ENCODE data around the gene GPC2.

The GPC2 gene

DNA sequence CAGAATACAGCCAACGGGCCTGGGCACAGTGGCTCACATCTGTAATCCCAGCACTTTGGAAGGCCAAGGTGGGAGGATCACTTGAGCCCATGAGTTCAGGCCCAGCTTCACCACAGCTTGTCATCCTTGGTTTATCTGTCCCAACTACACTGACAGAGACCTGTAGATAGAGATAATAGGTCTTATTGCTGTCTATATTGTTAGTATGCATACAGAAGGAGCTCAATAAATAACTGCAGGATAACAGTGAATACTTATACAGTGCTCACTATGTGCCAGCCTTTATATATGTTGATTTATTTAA lies 56.5 kb downstream of the GPC2 start:
- TF ChIP-seq, protein P1, sequence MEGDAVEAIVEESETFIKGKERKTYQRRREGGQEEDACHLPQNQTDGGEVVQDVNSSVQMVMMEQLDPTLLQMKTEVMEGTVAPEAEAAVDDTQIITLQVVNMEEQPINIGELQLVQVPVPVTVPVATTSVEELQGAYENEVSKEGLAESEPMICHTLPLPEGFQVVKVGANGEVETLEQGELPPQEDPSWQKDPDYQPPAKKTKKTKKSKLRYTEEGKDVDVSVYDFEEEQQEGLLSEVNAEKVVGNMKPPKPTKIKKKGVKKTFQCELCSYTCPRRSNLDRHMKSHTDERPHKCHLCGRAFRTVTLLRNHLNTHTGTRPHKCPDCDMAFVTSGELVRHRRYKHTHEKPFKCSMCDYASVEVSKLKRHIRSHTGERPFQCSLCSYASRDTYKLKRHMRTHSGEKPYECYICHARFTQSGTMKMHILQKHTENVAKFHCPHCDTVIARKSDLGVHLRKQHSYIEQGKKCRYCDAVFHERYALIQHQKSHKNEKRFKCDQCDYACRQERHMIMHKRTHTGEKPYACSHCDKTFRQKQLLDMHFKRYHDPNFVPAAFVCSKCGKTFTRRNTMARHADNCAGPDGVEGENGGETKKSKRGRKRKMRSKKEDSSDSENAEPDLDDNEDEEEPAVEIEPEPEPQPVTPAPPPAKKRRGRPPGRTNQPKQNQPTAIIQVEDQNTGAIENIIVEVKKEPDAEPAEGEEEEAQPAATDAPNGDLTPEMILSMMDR (IDR thresholded peaks at IDR 0.05): no peak
- peaks cover 3% of the 10 kb centered on the region for H3K27me3 Mint-ChIP-seq (ENCODE audit: low read depth, poor library complexity)
- peak overlapping the region; percentile 31 for H3K27ac Mint-ChIP-seq
- peak overlapping the region; percentile 98 for H3K4me3 Mint-ChIP-seq
- H3K4me1 Mint-ChIP-seq: peaks cover 45% of the 10 kb centered on the region
- H3K36me3 Mint-ChIP-seq (ENCODE audit: low read depth): peaks cover 27% of the 10 kb centered on the region
- no peak for DNase-seq
- no peaks in the 10 kb centered on the region for H3K9me3 Mint-ChIP-seq

DNA sequence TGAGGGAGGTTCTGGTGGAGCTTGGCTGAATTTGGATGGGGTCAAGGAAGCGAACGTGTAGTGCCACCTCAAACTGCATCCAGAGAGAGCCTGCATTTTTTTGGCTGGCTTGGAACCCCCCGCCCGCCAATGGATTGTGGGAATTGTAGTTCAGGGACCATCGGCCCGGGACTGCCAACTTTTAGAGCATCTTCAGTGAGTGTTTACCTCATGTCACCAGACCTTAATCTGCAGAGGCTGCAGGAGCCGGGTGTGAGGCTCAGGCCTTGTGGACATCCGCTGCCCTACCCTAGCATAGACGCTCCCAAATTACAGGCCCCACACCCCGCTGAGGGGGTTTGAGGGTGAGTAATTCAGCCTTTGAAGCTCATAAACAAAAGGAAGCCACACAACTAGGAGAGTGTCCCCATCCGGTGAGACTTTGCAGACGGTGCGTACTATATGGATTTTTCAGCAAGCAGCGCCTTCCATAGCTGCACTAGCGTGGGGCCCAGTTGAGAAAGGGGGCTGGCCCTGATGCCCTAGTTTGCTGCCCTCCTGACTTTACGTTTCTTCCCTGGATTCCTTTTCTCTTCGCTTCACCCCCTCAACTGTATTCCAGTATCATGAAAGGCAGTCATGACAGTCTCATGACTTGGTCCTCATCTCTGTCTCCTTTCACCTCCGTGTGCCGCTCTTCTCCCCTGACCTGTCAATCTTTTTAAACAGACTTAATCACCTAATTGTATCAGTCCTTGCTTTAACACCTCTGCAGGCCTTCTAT lies 57.0 kb downstream of the GPC2 start:
- TF ChIP-seq, protein P1 (IDR thresholded peaks at IDR 0.05): no peak
- Mint-ChIP-seq H3K4me1 (peaks cover 40% of the 10 kb centered on the region), H3K27me3 (ENCODE audit: low read depth, poor library complexity) (peaks cover 3% of the 10 kb centered on the region), H3K9me3 (no peaks in the 10 kb centered on the region), H3K27ac (peak overlapping the region; percentile 100), H3K36me3 (ENCODE audit: low read depth) (peaks cover 28% of the 10 kb centered on the region), H3K4me3 (peak overlapping the region; percentile 98)
- DNase-seq: peak; percentile 67

Data from nephron progenitor cell (in vitro differentiated cells).